Erythroblast (primary cell): Measurements from ENCODE around the gene ARAP1.

Experiments used
- GATA1 ChIP-seq: IDR thresholded peaks from 2 replicates; pipeline ENCODE4 v1.6.1; 2011; ENCODE audit warnings: low read depth, mild to moderate bottlenecking, control low read depth, low read length, moderate library complexity
- POLR2A ChIP-seq: IDR thresholded peaks from 2 replicates; pipeline ENCODE4 v1.6.1; 2011; ENCODE audit warnings: mild to moderate bottlenecking, low read length

DNA sequence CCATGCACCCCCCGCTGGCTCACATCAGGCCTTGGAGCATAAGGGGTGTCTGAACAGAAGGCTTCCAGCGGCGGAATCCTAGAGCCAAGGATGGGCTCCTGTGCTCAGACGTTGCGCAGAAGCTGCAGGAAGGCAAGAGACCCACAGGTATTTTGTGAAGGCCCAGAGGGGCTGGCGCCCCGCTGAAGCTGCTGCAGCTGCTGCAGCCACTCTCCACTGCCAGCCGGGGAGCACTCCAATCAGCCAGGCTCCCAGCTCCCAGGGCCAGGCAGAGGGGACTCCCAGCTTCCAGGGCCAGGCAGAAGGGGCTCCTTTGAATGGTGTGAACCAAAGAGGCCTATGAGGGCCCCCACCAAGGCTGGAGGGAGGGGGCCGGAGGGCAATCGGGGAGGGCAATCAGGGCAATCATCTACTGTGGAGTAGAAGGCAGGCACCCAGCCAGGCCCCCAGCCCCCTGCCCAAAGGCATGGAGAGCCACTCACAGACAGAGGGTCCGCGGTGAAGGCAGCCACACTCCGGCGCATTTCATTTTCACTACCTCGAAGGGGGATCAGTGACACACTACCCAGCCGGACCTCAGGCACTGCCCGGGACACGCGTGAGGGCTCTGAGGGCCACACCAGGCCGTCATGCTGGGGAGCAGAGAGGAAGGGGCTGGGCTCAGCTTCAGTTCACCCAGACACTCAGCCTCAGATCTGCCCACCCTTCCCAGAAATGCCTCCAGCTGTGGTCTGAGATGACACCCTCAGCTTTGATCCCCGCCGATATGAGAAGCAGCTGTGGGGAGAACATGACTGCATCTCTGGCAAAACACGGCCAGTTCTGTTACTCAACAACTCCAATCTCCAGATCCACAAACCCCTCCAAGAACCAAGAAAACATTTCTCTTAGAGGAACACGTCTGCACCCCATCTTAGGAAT is 66.4 kb downstream of the ARAP1 start:
- TF ChIP-seq POLR2A (no peak), GATA1 (no peak)
